IMR-90 (cell line): Measurements from ENCODE around the gene VAMP4. TPM values are rescaled to one million over a fixed set of nuclear protein-coding genes. Genes with fewer than 3 reads are reported as not detected.

Source experiments
- ATAC-seq: fragments of 200-7000 bp; cut with Tn5 transposase; 2 replicates; pipeline ENCODE4 v1.9.1; 2020; ENCODE audit warnings: low read depth, mild to moderate bottlenecking, moderate library complexity
- BruUV-seq: library from RNA; stranded (reverse); fragments of 400-500 nt; replicated peaks from 2 replicates; lab custom pipeline; 2021; lab: Mats Ljungman, UMichigan
- CTCF ChIA-PET: fragments of 300-600 bp; formaldehyde crosslinking; extraction: SDS; loops from one replicate; lab custom pipeline; 2021; ENCODE audit warnings: antibody characterized with exemption; lab: Yijun Ruan, JAX
- POLR2A ChIA-PET: fragments of 300-600 bp; sonication (Branson Sonifier 250); formaldehyde crosslinking; loops from one replicate; lab custom pipeline; 2022; ENCODE audit warnings: antibody characterized with exemption; ENCODE audit not compliant: unreplicated experiment; lab: Charles Lee
- DNase-seq: peaks from one replicate; pipeline ENCODE4 v3.0.0; 2013
- H2AFZ ChIP-seq: replicated peaks from 2 replicates; pipeline ENCODE3; 2013; ENCODE audit warnings: low read length, mild to moderate bottlenecking; ENCODE audit not compliant: poor library complexity
- H2AK5ac ChIP-seq: 2 replicates; pipeline ENCODE4 v1.6.1; 2013; ENCODE audit warnings: low read depth, low read length, inconsistent platforms
- H2AK9ac ChIP-seq: replicated peaks from 2 replicates; pipeline ENCODE3; 2013; ENCODE audit warnings: mild to moderate bottlenecking, low read depth, low read length, moderate library complexity; ENCODE audit not compliant: poor library complexity
- H2BK120ac ChIP-seq: 2 replicates; pipeline ENCODE4 v1.6.1; 2013; ENCODE audit warnings: low read depth, low read length, inconsistent platforms
- H2BK15ac ChIP-seq: 3 replicates; pipeline ENCODE4 v1.6.1; 2013; ENCODE audit warnings: low read depth, low read length, inconsistent platforms
- H2BK20ac ChIP-seq: 2 replicates; pipeline ENCODE4 v1.6.1; 2013; ENCODE audit warnings: low read depth, mild to moderate bottlenecking, inconsistent platforms, low read length, moderate library complexity
- H2BK5ac ChIP-seq: 2 replicates; pipeline ENCODE4 v1.6.1; 2013; ENCODE audit warnings: mild to moderate bottlenecking, low read depth, low read length, inconsistent platforms; ENCODE audit not compliant: poor library complexity, severe bottlenecking
- H3K14ac ChIP-seq: replicated peaks from 2 replicates; pipeline ENCODE4 v1.6.1; 2013; ENCODE audit warnings: low read depth, low read length, inconsistent platforms
- H3K18ac ChIP-seq: 2 replicates; pipeline ENCODE4 v1.6.1; 2013; ENCODE audit warnings: low read depth, low read length, control low read depth
- H3K23ac ChIP-seq: 2 replicates; pipeline ENCODE4 v1.6.1; 2013; ENCODE audit warnings: low read depth, low read length, inconsistent platforms
- H3K27ac ChIP-seq: 2 replicates; pipeline ENCODE4 v1.5.1; 2013; ENCODE audit warnings: mild to moderate bottlenecking, control low read depth, low read length; ENCODE audit not compliant: insufficient read depth
- H3K27me3 ChIP-seq: 2 replicates; pipeline ENCODE4 v1.6.1; 2013; ENCODE audit warnings: low read length; ENCODE audit not compliant: control insufficient read depth, insufficient read depth
- H3K36me3 ChIP-seq: 2 replicates; pipeline ENCODE4 v1.6.1; 2013; ENCODE audit warnings: low read length, mixed read lengths; ENCODE audit not compliant: control insufficient read depth, insufficient read depth
- H3K4ac ChIP-seq: 2 replicates; pipeline ENCODE4 v1.6.1; 2013; ENCODE audit warnings: low read depth, low read length, inconsistent platforms
- H3K4me1 ChIP-seq: 2 replicates; pipeline ENCODE4 v1.6.1; 2013; ENCODE audit warnings: low read length, mixed read lengths; ENCODE audit not compliant: control insufficient read depth, insufficient read depth
- H3K4me2 ChIP-seq: 2 replicates; pipeline ENCODE4 v1.6.1; 2013; ENCODE audit warnings: low read depth, mild to moderate bottlenecking, control low read depth, low read length, moderate library complexity
- H3K4me3 ChIP-seq: 2 replicates; pipeline ENCODE4 v1.5.1; 2013; ENCODE audit warnings: low read depth, mild to moderate bottlenecking, control low read depth, low read length, moderate library complexity; ENCODE audit not compliant: insufficient read depth
- H3K56ac ChIP-seq: 2 replicates; pipeline ENCODE4 v1.6.1; 2013; ENCODE audit warnings: low read length, inconsistent platforms; ENCODE audit not compliant: insufficient read depth; ENCODE audit errors: extremely low read depth
- H3K79me1 ChIP-seq, 2 experiments: 2 replicates each; pipeline ENCODE4 v1.6.1; 2013; ENCODE audit warnings: low read length in 2 of 2, inconsistent platforms in 1 of 2, low read depth in 1 of 2
- H3K9ac ChIP-seq: 2 replicates; pipeline ENCODE4 v1.6.1; 2013; ENCODE audit warnings: low read depth, low read length, control low read depth
- H3K9me1 ChIP-seq: 2 replicates; pipeline ENCODE4 v1.6.1; 2013; ENCODE audit warnings: low read length, inconsistent platforms; ENCODE audit not compliant: insufficient read depth
- H3K9me3 ChIP-seq: 2 replicates; pipeline ENCODE4 v1.6.1; 2013; ENCODE audit warnings: low read length; ENCODE audit not compliant: control insufficient read depth, insufficient read depth
- H4K20me1 ChIP-seq: 2 replicates; pipeline ENCODE4 v1.6.1; 2013; ENCODE audit warnings: low read length, inconsistent platforms; ENCODE audit not compliant: insufficient read depth
- H4K5ac ChIP-seq: 2 replicates; pipeline ENCODE4 v1.6.1; 2013; ENCODE audit warnings: mild to moderate bottlenecking, low read depth, low read length, control low read depth
- H4K8ac ChIP-seq, 2 experiments: 2 replicates each; pipeline ENCODE4 v1.6.1; 2013; ENCODE audit warnings: low read depth in 2 of 2, low read length in 2 of 2, control low read depth in 1 of 2, inconsistent platforms in 1 of 2
- H4K91ac ChIP-seq: 2 replicates; pipeline ENCODE4 v1.6.1; 2013; ENCODE audit warnings: low read depth, low read length, inconsistent platforms; ENCODE audit not compliant: insufficient read depth
- FOS ChIP-seq: fragments of 150-350 bp; IDR thresholded peaks from 2 replicates; pipeline ENCODE4 v1.6.1; 2016; ENCODE audit warnings: low read depth, low read length
- NFE2L2 ChIP-seq: fragments of 150-350 bp; IDR thresholded peaks from 2 replicates; pipeline ENCODE4 v1.6.1; 2016; ENCODE audit warnings: low read depth, mild to moderate bottlenecking, low read length
- POLR2A ChIP-seq: IDR thresholded peaks from 2 replicates; pipeline ENCODE4 v1.6.1; 2012; ENCODE audit warnings: mild to moderate bottlenecking, low read depth, low read length
- RAD21 ChIP-seq: IDR thresholded peaks from 2 replicates; pipeline ENCODE4 v1.6.1; 2012; ENCODE audit warnings: low read length, improper control_type of control experiment
- USF2 ChIP-seq: fragments of 150-350 bp; IDR thresholded peaks from 2 replicates; pipeline ENCODE4 v1.6.1; 2017; ENCODE audit warnings: mild to moderate bottlenecking, antibody characterized with exemption, low read length, low read depth
- WGBS, 2 experiments: methylation state at CpG; one replicate each; pipeline versions ENCODE4 v1.1.5 to v1.1.7; 2013; ENCODE audit warnings: missing lambda C conversion rate in 2 of 2; ENCODE audit not compliant: insufficient read length in 1 of 2; ENCODE audit errors: extremely low coverage in 2 of 2; 5-methylcytosine and 5-hydroxymethylcytosine counted together
- dilution Hi-C: fragments of 300-500 bp; cut with HindIII; formaldehyde crosslinking; loops from one replicate; pipeline ENCODE4 v1.14.3; 2018; ENCODE audit warnings: low sequenced_read_pairs; ENCODE audit not compliant: unreplicated experiment
- in situ Hi-C: fragments of 300-500 bp; cut with MboI; formaldehyde crosslinking; loops from 3 replicates; pipeline ENCODE4 v1.14.3; 2019; ENCODE audit warnings: low sequenced_read_pairs, inconsistent platforms, mixed read lengths
- intact Hi-C: fragments of 100-400 bp; cut with micrococcal nuclease; formaldehyde crosslinking; loops from 2 replicates; pipeline ENCODE4 v1.10.0; 2022
- polyA plus RNA-seq, 3 experiments: library from polyadenylated mRNA; depleted of rRNA; stranded (reverse); fragments of >200 nt; gene quantifications; 2 replicates each; pipeline ENCODE4 v1.2.3, GENCODE V29; 2012; ENCODE audit warnings: low replicate concordance in 1 of 3
- total RNA-seq: library from RNA; depleted of rRNA; stranded (reverse); fragments of >200 nt; gene quantifications from 2 replicates; pipeline ENCODE4 v1.2.3, GENCODE V29; 2012
- TF ChIP-seq, protein P1 (sequence below): fragments of 150-350 bp; IDR thresholded peaks from 2 replicates; pipeline ENCODE4 v1.6.1; 2016; ENCODE audit warnings: low read depth, mild to moderate bottlenecking, low read length, moderate library complexity, borderline replicate concordance
- TF ChIP-seq, protein P2 (sequence below): conservative IDR thresholded peaks from 2 replicates; pipeline ENCODE4 v1.5.1; 2012; ENCODE audit warnings: mild to moderate bottlenecking, low read depth, low read length, improper control_type of control experiment

Gene VAMP4
- total and polyA plus RNA-seq, 2 of the 4 experiments (the other 2 are of a cell fraction), result 3.4 to 5.4 TPM

DNA sequence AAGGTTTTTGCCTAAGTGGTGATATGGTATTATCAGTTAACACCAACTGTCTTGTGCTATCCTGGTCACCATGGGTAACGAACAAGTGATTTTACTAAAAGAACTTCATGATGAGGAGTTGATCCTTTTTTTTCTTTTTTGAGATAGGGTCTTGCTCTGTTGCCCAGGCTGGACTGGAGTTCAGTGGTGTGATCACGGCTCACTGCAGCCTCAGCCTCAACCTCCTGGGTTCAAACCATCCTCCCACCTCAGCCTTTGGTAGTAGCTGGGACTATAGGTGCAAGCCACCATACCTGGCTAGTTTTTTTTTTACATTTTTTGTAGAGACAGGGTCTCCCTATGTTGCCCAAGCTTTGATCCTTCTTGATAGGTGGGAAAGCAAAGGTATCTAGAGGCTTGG, 44.7 kb upstream of the VAMP4 start:
- no peak overlapping the region for H4K91ac ChIP-seq
- intact Hi-C loops, result no loop called here
- no peak for ATAC-seq
- peaks cover 32 to 62% of the 10 kb centered on the region in 2 experiments for H3K79me1 ChIP-seq
- no peaks in the 10 kb centered on the region for H3K27me3 ChIP-seq
- ChIA-PET POLR2A (no interaction called here), CTCF (interaction anchor here (0.6 to 1.8 kb wide), 2 partner anchors 76 to 142 kb away, joined by 3 to 4 read pairs; no protein-coding TSS in a partner anchor)
- BruUV-seq, result no TSS peak
- whole genome bisulfite sequencing, 2 experiments, result no CpG with 5 or more reads among the region's 2 CpGs
- H3K14ac ChIP-seq, result no peak overlapping the region
- H3K4me3 ChIP-seq, result no peak overlapping the region
- no peak overlapping the region for H3K27ac ChIP-seq
- H2AK9ac ChIP-seq, result no peak overlapping the region
- TF ChIP-seq NFE2L2, result no peak
- no peak for TF ChIP-seq USF2
- TF ChIP-seq, protein P1, sequence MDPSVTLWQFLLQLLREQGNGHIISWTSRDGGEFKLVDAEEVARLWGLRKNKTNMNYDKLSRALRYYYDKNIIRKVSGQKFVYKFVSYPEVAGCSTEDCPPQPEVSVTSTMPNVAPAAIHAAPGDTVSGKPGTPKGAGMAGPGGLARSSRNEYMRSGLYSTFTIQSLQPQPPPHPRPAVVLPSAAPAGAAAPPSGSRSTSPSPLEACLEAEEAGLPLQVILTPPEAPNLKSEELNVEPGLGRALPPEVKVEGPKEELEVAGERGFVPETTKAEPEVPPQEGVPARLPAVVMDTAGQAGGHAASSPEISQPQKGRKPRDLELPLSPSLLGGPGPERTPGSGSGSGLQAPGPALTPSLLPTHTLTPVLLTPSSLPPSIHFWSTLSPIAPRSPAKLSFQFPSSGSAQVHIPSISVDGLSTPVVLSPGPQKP, result no peak
- TF ChIP-seq, protein P2, sequence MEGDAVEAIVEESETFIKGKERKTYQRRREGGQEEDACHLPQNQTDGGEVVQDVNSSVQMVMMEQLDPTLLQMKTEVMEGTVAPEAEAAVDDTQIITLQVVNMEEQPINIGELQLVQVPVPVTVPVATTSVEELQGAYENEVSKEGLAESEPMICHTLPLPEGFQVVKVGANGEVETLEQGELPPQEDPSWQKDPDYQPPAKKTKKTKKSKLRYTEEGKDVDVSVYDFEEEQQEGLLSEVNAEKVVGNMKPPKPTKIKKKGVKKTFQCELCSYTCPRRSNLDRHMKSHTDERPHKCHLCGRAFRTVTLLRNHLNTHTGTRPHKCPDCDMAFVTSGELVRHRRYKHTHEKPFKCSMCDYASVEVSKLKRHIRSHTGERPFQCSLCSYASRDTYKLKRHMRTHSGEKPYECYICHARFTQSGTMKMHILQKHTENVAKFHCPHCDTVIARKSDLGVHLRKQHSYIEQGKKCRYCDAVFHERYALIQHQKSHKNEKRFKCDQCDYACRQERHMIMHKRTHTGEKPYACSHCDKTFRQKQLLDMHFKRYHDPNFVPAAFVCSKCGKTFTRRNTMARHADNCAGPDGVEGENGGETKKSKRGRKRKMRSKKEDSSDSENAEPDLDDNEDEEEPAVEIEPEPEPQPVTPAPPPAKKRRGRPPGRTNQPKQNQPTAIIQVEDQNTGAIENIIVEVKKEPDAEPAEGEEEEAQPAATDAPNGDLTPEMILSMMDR, result no peak
- no peak for TF ChIP-seq FOS
- no peak for TF ChIP-seq RAD21
- no peak for TF ChIP-seq POLR2A
- H4K20me1 ChIP-seq, result no peaks in the 10 kb centered on the region
- no peak overlapping the region for H3K56ac ChIP-seq
- H2BK15ac ChIP-seq, result no peak overlapping the region
- H2AFZ ChIP-seq, result no peak overlapping the region
- no peak overlapping the region for H2BK20ac ChIP-seq
- in situ Hi-C loops, result no loop called here
- H3K4ac ChIP-seq, result no peak overlapping the region
- H3K9me1 ChIP-seq, result peaks cover 6% of the 10 kb centered on the region; the same call in 1 of the 2 replicates
- no peak overlapping the region for H3K4me2 ChIP-seq
- H4K8ac ChIP-seq, result no peak overlapping the region
- peaks cover 2% of the 10 kb centered on the region; the same call in 1 of the 2 replicates for H3K4me1 ChIP-seq
- no peak overlapping the region for H2BK5ac ChIP-seq
- H2BK120ac ChIP-seq, result no peak overlapping the region
- no peaks in the 10 kb centered on the region for H3K9me3 ChIP-seq
- H3K36me3 ChIP-seq, result peaks cover 50% of the 10 kb centered on the region
- H3K23ac ChIP-seq, result no peak overlapping the region
- H2AK5ac ChIP-seq, result no peak overlapping the region
- dilution Hi-C loops, result no loop called here
- no peak overlapping the region for H3K9ac ChIP-seq
- no peak overlapping the region for H4K5ac ChIP-seq
- H3K18ac ChIP-seq, result no peak overlapping the region
- no peak for DNase-seq
